HG03460 (cell line): ENCODE measurements around the gene RAB1A.
"Not testable (repeated sequence)": the region's sequence is repeated elsewhere in the genome, so short reads cannot be mapped to it uniquely, and the experiment has no call there.

Source experiments
- ATAC-seq: cut with Tn5 transposase; IDR thresholded peaks from one replicate; pipeline ENCODE4 v1.9.1; 2021; ENCODE audit not compliant: unreplicated experiment

RAB1A gene

GRCh38 chr2:65137197-65137775 is 7.4 kb upstream of the RAB1A start:
- no peak for ATAC-seq

GRCh38 chr2:65136253-65136652 is 6.3 kb upstream of the RAB1A start:
- no peak for ATAC-seq

- ATAC-seq, result no peak
Observed at GRCh38 chr2:65134158-65134557, 4.3 kb upstream of the RAB1A start.

- ATAC-seq, result no peak
Observed at GRCh38 chr2:65133626-65134025, 3.7 kb upstream of the RAB1A start.

- not testable (repeated sequence) for ATAC-seq
Observed at GRCh38 chr2:65132930-65133329, 3.0 kb upstream of the RAB1A start.

- ATAC-seq, result peak; percentile 37
Observed at GRCh38 chr2:65130664-65131175, 814 bp upstream of the RAB1A start.

GRCh38 chr2:65129286-65129825 is 550 bp downstream of the RAB1A start:
- ATAC-seq, result peak; percentile 2

- no peak for ATAC-seq
Observed at GRCh38 chr2:65128297-65129190, 1.4 kb downstream of the RAB1A start.

GRCh38 chr2:65125457-65125856 is 4.4 kb downstream of the RAB1A start:
- not testable (repeated sequence) for ATAC-seq

- no peak for ATAC-seq
Observed at GRCh38 chr2:65122313-65122712, 7.6 kb downstream of the RAB1A start.

GRCh38 chr2:65120990-65121693 is 8.8 kb downstream of the RAB1A start:
- ATAC-seq, result no peak

- ATAC-seq, result no peak
Observed at GRCh38 chr2:65116645-65117044, 13.3 kb downstream of the RAB1A start.

GRCh38 chr2:65114921-65115320 is 15.0 kb downstream of the RAB1A start:
- no peak for ATAC-seq

- ATAC-seq, result no peak
Observed at GRCh38 chr2:65113816-65114215, 16.1 kb downstream of the RAB1A start.

- no peak for ATAC-seq
Observed at GRCh38 chr2:65113229-65113628, 16.7 kb downstream of the RAB1A start.

- ATAC-seq, result no peak
Observed at GRCh38 chr2:65112633-65113032, 17.3 kb downstream of the RAB1A start.

GRCh38 chr2:65108780-65109179 is 21.1 kb downstream of the RAB1A start:
- ATAC-seq, result no peak

- ATAC-seq, result no peak
Observed at GRCh38 chr2:65107530-65107929, 22.4 kb downstream of the RAB1A start.

GRCh38 chr2:65103013-65103715 is 26.7 kb downstream of the RAB1A start:
- no peak for ATAC-seq

GRCh38 chr2:65101071-65101470 is 28.8 kb downstream of the RAB1A start:
- no peak for ATAC-seq

GRCh38 chr2:65098741-65099140 is 31.2 kb downstream of the RAB1A start:
- no peak for ATAC-seq
